DMS53 treated with DMSO at 0.1 percent for 48 hours (cell line): ENCODE results near the gene SLC16A12.
"Not testable (repeated sequence)": the region's sequence is repeated elsewhere in the genome, so short reads cannot be mapped to it uniquely, and the experiment has no call there.

Source experiments
- DNase-seq: peaks from one replicate; lab custom pipeline; 2025; ENCODE audit not compliant: unreplicated experiment; lab: John Stamatoyannopoulos, UW

Gene SLC16A12

DNA sequence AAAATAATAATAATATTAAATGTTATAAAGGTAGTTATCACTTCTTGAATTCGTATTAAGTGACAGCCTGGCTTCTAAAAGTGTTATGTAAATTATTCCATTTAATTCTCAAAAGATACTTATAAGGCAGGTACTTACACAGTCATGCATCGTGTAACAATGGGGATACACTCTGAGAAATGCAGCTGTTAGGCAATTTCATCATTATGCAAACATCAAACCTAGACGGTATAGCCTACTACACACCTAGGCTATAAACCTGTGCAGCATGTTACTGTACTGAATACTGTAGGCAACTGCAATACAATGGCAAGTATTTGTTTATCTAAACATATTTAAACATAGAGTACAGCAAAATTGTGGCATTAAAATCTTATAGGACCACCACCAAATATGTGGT is 141.5 kb downstream of the SLC16A12 start:
- peak; percentile 66 for DNase-seq

DNA sequence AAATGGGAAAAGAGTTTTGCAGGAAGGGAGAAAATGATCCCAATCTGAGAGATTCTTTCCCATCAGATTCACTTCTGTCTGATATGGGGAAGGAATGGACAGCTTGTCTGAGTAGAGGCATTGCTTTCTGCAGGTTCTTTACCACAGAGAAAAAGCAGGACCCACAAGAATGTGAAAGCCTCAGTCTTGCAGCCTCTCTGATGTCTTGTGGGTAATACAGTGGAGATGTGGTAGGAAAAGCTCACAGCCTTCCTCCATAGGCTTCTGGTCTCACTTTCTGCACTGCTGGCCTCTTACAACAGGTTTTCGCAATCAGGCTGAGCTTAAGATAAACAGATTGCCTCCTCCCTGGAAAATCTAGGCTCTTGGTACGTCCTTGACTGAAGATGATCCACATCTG is 142.4 kb downstream of the SLC16A12 start:
- no peak for DNase-seq

DNA sequence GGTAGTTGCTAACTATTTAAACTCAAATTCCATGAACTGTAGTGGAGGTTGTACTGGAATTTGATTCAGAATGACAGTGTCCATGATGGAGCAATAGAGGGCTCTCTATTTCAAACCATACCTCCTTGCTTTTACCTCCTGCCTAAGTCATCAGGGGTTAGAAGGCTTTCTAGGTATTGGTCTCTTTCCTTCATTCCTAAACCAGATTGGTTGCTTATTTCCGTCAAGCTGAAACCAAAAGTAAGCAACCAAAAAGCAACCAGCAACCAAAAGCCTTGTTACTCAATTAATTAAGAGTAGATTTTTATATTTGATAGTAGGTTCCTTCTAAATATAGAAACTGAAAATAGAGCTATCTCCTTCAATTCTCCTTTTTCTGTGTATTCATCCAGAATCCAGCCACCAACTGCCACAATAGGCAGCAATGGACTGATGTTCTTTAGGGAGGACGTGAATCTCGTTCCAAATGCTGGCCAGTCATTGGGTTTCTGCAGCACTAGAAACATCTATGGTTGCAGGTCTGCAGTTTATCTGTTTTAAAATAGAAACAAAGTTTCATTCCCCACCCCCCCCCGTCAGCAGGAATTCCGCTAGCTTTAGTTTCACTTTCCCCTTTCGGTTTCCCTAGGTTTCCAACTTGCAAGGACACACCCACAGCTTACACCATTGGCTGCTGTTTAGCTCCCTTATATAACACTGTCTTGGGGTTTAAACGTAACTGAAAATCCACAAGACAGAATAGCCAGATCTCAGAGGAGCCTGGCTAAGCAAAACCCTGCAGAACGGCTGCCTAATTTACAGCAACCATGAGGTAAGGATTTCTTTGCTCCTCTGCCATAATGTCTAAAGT is 143.3 kb downstream of the SLC16A12 start, which contains the start of gene IFIT1:
Gene IFIT1 (plus strand): TSS at position 717 of the 850 bp plus-strand sequence. CDS start 90 bp downstream, at position 807.
- DNase-seq = peak; percentile 54

DNA sequence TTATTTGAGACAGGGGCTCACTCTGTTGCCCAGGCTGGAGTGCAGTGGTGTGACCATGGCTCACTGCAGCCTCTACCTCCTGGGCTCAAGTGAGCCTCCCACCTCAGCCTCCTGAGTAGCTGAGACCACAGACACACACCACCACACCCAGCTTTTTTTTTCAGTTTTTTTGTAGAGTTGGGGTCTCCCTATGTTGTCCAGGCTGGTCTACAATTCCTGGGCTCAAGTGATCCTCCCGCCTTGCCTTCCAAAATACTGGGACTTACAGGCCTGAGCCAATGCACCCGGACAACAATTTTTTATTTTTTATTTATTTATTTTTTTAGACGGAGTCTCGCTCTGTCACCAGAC is 144.2 kb downstream of the SLC16A12 start:
- DNase-seq = not testable (repeated sequence)

DNA sequence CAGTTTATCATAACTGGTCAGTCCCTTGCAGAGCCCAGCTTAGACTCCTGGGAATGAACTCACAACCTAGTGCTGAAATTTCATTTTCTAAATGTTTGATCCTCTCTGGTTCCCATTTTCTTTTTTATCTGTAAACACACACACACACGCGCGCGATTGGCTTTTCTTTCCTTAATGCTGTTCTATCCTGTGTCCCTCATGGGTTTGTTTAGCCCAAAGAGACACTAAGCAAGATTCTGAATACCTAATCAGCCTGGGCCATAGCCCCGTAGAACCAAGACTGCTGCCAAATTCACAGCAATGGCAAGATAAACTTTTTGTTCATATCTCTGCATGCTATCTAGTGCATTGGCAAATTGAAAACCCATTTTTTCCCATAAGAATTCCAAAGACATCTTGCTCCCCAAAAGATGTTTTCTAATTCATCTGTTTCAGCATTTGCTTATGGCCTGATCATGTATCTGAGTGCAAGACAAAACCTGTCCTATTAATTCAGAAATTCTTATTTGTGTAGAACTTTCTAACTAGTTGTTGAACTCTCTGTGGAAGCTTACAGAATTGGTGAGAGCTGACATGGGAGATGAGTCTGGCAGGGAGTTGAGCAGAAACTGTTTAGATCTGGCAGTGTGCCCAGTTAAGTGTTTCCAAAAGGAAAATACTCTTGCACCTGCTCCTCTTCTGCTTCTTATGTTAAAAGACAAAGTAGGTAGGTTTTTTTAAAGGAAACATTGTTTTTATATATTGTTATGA is 144.7 kb downstream of the SLC16A12 start:
- DNase-seq = no peak

DNA sequence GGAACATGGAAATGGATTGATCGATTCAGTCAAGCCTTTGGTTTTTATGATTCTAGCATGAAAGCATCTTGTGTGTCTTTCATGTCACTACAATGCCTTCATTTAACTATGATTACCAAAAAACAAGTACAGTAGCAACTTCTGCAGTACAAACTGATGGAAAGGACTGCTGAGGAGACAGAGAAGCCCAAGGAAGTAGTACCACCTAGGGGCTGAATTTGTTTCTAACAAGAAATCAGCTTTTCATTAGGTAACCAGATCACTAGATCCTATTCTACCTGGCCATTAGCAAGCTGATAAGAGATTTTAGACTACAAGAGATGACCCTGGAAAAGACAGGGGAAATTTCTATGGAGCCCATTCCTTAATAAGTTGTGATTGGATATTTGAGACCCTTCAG is 146.1 kb downstream of the SLC16A12 start:
- peak; percentile 54 for DNase-seq

DNA sequence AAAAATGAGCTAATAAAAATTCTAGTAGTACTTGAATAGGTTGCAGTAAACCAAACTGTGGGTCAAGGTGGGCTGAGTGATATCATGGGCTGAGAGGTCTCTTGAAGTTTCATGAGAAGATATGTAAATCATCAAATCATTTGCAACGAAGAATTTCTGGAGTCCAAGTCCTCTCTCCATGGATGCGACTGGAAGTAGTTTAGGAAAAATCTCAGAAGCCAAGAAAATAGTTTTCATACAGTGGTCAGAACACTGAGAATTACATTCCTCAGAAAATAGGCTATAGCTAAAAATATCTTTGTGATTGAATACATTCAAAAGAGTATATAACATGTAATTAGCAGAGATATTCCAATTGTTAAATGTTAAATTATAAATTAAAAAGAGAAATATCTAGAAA is 146.6 kb downstream of the SLC16A12 start:
- DNase-seq = no peak

DNA sequence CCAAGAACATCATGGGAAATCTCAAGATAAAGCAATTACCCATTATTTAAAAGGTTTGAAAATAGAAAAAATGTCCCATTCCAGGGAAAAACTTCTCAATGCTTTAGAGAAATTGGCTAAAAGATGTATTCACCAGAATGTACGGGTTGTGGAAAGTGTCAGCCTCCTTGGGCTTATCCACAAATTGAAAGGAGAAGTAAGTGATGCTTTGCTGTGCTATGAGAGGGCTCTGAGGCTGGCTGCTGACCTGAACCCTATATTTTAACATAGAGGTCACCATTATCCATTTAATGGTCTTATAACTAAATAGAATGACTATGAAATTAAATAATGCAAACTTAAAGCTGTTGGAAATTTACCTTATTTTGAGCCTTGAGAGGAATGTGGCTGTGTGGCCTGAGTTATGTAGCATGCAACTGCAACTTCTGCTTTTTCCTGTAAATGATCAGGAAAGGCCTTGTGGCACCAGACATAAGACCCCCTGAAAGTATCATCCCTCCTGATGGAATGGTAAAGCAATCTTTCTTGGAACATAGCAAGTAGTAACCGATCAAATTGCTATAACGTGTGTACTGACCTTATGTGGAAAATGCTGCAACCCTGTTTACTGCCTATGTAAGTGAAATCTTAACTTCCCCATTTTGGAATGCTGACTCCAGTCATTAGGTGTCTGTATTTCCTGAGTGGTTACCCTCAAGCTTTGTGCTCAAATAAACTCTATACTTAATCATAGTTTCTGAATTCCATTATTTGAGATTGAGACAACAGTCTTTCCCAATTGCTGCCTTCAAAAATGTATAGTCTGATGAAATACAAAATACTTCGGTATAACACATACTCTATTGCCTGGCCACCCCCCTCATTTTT is 150.7 kb downstream of the SLC16A12 start:
- no peak for DNase-seq

DNA sequence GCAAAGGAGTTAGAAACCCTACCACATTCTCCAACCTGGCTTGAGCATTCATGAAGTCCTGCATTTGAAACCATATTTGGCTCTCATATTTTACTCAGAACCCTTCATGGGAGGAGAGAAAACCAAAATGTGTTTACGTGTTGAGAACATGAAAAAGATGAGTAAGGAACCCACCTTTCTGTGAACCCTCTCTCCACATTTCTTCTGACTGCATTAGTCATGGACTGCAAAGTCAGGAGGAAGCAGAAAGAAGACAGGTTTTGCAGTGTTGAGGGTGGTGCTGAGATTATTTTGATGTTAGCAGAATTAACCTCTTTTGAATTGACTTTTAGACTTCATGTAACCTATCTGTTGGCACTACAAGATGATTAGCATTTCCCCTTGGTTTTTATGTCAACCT is 152.6 kb downstream of the SLC16A12 start:
- no peak for DNase-seq
